ENCODE data around the gene CTNNA2. TPM values are rescaled to one million over a fixed set of nuclear protein-coding genes. Genes with fewer than 3 reads are reported as not detected.
A peak's percentile ranks its signal among the peaks of the same experiment; 100 is the strongest.

The CTNNA2 gene
- total and polyA plus RNA-seq, 4 donors = 0.01 to 0.37 TPM; not detected in 2

DNA sequence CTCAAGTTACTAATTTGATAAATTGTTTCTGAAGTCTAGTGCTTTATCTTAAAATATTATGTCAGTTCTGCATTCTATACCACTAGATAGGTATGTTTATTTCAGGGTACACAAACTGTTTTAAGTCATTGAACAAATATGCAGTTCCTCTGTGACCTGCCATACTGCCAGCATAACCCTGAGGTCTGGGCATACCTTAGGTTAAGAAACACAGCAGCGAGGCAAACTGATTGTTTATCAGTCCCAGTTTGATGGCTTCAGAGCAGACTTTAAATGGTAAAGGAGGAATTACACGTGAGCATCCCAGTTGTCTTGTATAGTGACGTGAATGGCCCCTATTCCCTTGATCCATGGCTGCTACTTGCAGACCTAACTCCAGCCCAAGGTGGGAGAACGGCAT lies 978.1 kb downstream of the CTNNA2 start:
- Histone ChIP-seq H3K4me1 (ENCODE audit: control insufficient read depth in 5 of 5, insufficient read depth in 5 of 5, low read length in 5 of 5) (no peaks in the 10 kb centered on the region), H3K36me3 (ENCODE audit: control insufficient read depth in 4 of 4, insufficient read depth in 4 of 4, low read length in 4 of 4) (no peaks in the 10 kb centered on the region), H3K27ac (ENCODE audit: low read depth in 1 of 2, low read length in 1 of 2) (no peak overlapping the region), H3K4me3 (no peak overlapping the region), H3K27me3 (ENCODE audit: control insufficient read depth in 3 of 3, insufficient read depth in 3 of 3, low read length in 2 of 3) (no peaks in the 10 kb centered on the region), H3K9ac (ENCODE audit: insufficient read depth in 1 of 2, low read length in 2 of 2) (no peak overlapping the region), H3K9me3 (ENCODE audit: control insufficient read depth in 4 of 4, insufficient read depth in 3 of 4, low read length in 3 of 4) (no peaks in the 10 kb centered on the region)
- 84 to 90% methylated on average over 4 of the region's 4 CpGs for WGBS, 2 donors
- no peak for TF ChIP-seq CTCF (IDR thresholded peaks at IDR 0.05; ENCODE audit: control extremely low read depth, extremely low read depth)
- no peak for DNase-seq
- no peak for ATAC-seq (ENCODE audit: insufficient read depth, low FRiP score)

GRCh38 chr2:80496346-80496745 lies 983.5 kb downstream of the CTNNA2 start:
- Histone ChIP-seq H3K36me3 (ENCODE audit: control insufficient read depth in 4 of 4, insufficient read depth in 4 of 4, low read length in 4 of 4) (no peaks in the 10 kb centered on the region), H3K9me3 (ENCODE audit: control insufficient read depth in 4 of 4, insufficient read depth in 3 of 4, low read length in 3 of 4) (no peaks in the 10 kb centered on the region), H3K9ac (ENCODE audit: insufficient read depth in 1 of 2, low read length in 2 of 2) (no peak overlapping the region), H3K27me3 (ENCODE audit: control insufficient read depth in 3 of 3, insufficient read depth in 3 of 3, low read length in 2 of 3) (no peaks in the 10 kb centered on the region), H3K4me1 (ENCODE audit: control insufficient read depth in 5 of 5, insufficient read depth in 5 of 5, low read length in 5 of 5) (no peaks in the 10 kb centered on the region), H3K4me3 (no peak overlapping the region), H3K27ac (ENCODE audit: low read depth in 1 of 2, low read length in 1 of 2) (no peak overlapping the region)
- WGBS, 2 donors = 89 to 93% methylated on average over 2 of the region's 2 CpGs
- no peak for DNase-seq
- ATAC-seq (ENCODE audit: insufficient read depth, low FRiP score) = no peak
- no peak for TF ChIP-seq CTCF (IDR thresholded peaks at IDR 0.05; ENCODE audit: control extremely low read depth, extremely low read depth)

- Histone ChIP-seq H3K4me3 (no peak overlapping the region), H3K27ac (ENCODE audit: low read depth in 1 of 2, low read length in 1 of 2) (no peak overlapping the region), H3K4me1 (ENCODE audit: control insufficient read depth in 5 of 5, insufficient read depth in 5 of 5, low read length in 5 of 5) (no peaks in the 10 kb centered on the region), H3K36me3 (ENCODE audit: control insufficient read depth in 4 of 4, insufficient read depth in 4 of 4, low read length in 4 of 4) (no peaks in the 10 kb centered on the region), H3K27me3 (ENCODE audit: control insufficient read depth in 3 of 3, insufficient read depth in 3 of 3, low read length in 2 of 3) (no peaks in the 10 kb centered on the region), H3K9ac (ENCODE audit: insufficient read depth in 1 of 2, low read length in 2 of 2) (no peak overlapping the region), H3K9me3 (ENCODE audit: control insufficient read depth in 4 of 4, insufficient read depth in 3 of 4, low read length in 3 of 4) (no peaks in the 10 kb centered on the region)
- ATAC-seq (ENCODE audit: insufficient read depth, low FRiP score) (no peak), DNase-seq (no peak)
- TF ChIP-seq CTCF (IDR thresholded peaks at IDR 0.05; ENCODE audit: control extremely low read depth, extremely low read depth) = no peak
- WGBS, 2 donors = 70 to 82% methylated on average over 5 of the region's 5 CpGs
Measured at GRCh38 chr2:80496775-80497174, 983.9 kb downstream of the CTNNA2 start.

DNA sequence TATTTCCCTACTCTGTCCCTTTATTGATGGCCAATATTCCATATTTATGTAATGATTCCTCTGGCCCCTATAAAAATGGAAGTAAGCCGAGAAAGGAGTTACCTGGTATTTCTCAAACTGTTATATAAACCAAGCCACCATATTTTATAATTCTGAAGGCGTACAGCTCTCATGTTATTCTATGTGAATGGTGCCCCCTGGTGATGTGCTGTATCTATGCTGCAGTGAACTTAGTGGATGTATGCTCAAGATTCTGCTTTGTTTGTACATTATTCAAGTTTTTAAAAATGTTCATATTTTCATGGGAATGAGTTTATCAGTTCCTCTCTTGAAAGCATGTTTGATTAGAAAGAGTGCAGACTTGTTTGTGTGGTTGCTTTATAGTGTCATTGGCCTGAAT lies 986.2 kb downstream of the CTNNA2 start:
- Histone ChIP-seq H3K4me3 (no peak overlapping the region), H3K9ac (ENCODE audit: insufficient read depth in 1 of 2, low read length in 2 of 2) (no peak overlapping the region), H3K4me1 (ENCODE audit: control insufficient read depth in 5 of 5, insufficient read depth in 5 of 5, low read length in 5 of 5) (no peaks in the 10 kb centered on the region), H3K27ac (ENCODE audit: low read depth in 1 of 2, low read length in 1 of 2) (no peak overlapping the region), H3K9me3 (ENCODE audit: control insufficient read depth in 4 of 4, insufficient read depth in 3 of 4, low read length in 3 of 4) (no peaks in the 10 kb centered on the region), H3K27me3 (ENCODE audit: control insufficient read depth in 3 of 3, insufficient read depth in 3 of 3, low read length in 2 of 3) (no peaks in the 10 kb centered on the region), H3K36me3 (ENCODE audit: control insufficient read depth in 4 of 4, insufficient read depth in 4 of 4, low read length in 4 of 4) (no peaks in the 10 kb centered on the region)
- TF ChIP-seq CTCF (IDR thresholded peaks at IDR 0.05; ENCODE audit: control extremely low read depth, extremely low read depth) = peak; percentile 19
- WGBS, 2 donors = 16 to 22% methylated on average over 2 of the region's 2 CpGs
- DNase-seq = peak; percentile 50 to 76 (median 63)
- ATAC-seq (ENCODE audit: insufficient read depth, low FRiP score) = no peak
